ENCODE data around the gene PCGF6.
"Not testable (repeated sequence)": the region's sequence is repeated elsewhere in the genome, so short reads cannot be mapped to it uniquely, and the experiment has no call there.

The PCGF6 gene

GRCh38 chr10:103316087-103316486, 34.9 kb downstream of the PCGF6 start:
- no peak for DNase-seq (ENCODE audit: low read depth)

- no peak for DNase-seq (ENCODE audit: low read depth)
Observed at GRCh38 chr10:103310197-103310596, 40.7 kb downstream of the PCGF6 start.

- no peak for DNase-seq (ENCODE audit: low read depth)
Observed at GRCh38 chr10:103307594-103307993, 43.3 kb downstream of the PCGF6 start.

GRCh38 chr10:103295374-103296015, 55.4 kb downstream of the PCGF6 start:
- DNase-seq (ENCODE audit: low read depth): no peak

- no peak for DNase-seq (ENCODE audit: low read depth)
Observed at GRCh38 chr10:103291588-103291987, 59.4 kb downstream of the PCGF6 start.

GRCh38 chr10:103287992-103288391, 62.9 kb downstream of the PCGF6 start:
- DNase-seq (ENCODE audit: low read depth): no peak

- DNase-seq (ENCODE audit: low read depth): no peak
Observed at GRCh38 chr10:103284170-103284569, 66.8 kb downstream of the PCGF6 start.

- no peak for DNase-seq (ENCODE audit: low read depth)
Observed at GRCh38 chr10:103282961-103283360, 68.0 kb downstream of the PCGF6 start.

- no peak for DNase-seq (ENCODE audit: low read depth)
Observed at GRCh38 chr10:103281753-103282152, 69.2 kb downstream of the PCGF6 start.

- DNase-seq (ENCODE audit: low read depth): no peak
Observed at GRCh38 chr10:103280506-103280905, 70.4 kb downstream of the PCGF6 start.

GRCh38 chr10:103280031-103280430, 70.9 kb downstream of the PCGF6 start:
- no peak for DNase-seq (ENCODE audit: low read depth)

GRCh38 chr10:103278862-103279298, 72.1 kb downstream of the PCGF6 start:
- DNase-seq (ENCODE audit: low read depth): peak; percentile 31

- no peak for DNase-seq (ENCODE audit: low read depth)
Observed at GRCh38 chr10:103278537-103278823, 72.5 kb downstream of the PCGF6 start.

GRCh38 chr10:103277713-103278536, 73.0 kb downstream of the PCGF6 start:
- DNase-seq (ENCODE audit: low read depth): no peak

- DNase-seq (ENCODE audit: low read depth): no peak
Observed at GRCh38 chr10:103276896-103277712, 73.8 kb downstream of the PCGF6 start, which contains the start of gene INA. Gene INA, plus strand, starts transcription at chr10:103277138. Its CDS starts 74 bp downstream, at chr10:103277212.

- DNase-seq (ENCODE audit: low read depth): no peak
Observed at GRCh38 chr10:103276251-103276895, 74.6 kb downstream of the PCGF6 start.

- DNase-seq (ENCODE audit: low read depth): no peak
Observed at GRCh38 chr10:103273041-103273441, 77.9 kb downstream of the PCGF6 start.

- DNase-seq (ENCODE audit: low read depth): peak; percentile 14
Observed at GRCh38 chr10:103265717-103266329, 85.1 kb downstream of the PCGF6 start.

- no peak for DNase-seq (ENCODE audit: low read depth)
Observed at GRCh38 chr10:103262229-103262628, 88.7 kb downstream of the PCGF6 start.

GRCh38 chr10:103259989-103260388, 91.0 kb downstream of the PCGF6 start:
- DNase-seq (ENCODE audit: low read depth): no peak

GRCh38 chr10:103258928-103259327, 92.0 kb downstream of the PCGF6 start:
- not testable (repeated sequence) for DNase-seq (ENCODE audit: low read depth)

- DNase-seq (ENCODE audit: low read depth): no peak
Observed at GRCh38 chr10:103257812-103258211, 93.1 kb downstream of the PCGF6 start.

Data from activated T-cell treated with anti-CD3 and anti-CD28 coated beads for 1 hour (primary cell).